Esophagus squamous epithelium (tissue), 5 donors: ENCODE results near the gene CHST11. TPM values are rescaled to one million over a fixed set of nuclear protein-coding genes. Genes with fewer than 3 reads are reported as not detected.

ENCODE experiments used
- DNase-seq: peaks from one replicate; lab custom pipeline; 2025; lab: John Stamatoyannopoulos, UW
- H3K27ac ChIP-seq, 4 donors: fragments of 200-600 bp; sonication (generic); one replicate each; pipeline ENCODE4 v1.5.1; 2016 to 2019; ENCODE audit warnings: mild to moderate bottlenecking in 1 of 4
- H3K27me3 ChIP-seq, 4 donors: fragments of 200-600 bp; sonication (generic); 1 replicate in 3 of 4; 2 replicates in 1 of 4; pipeline versions ENCODE4 v1.5.1 to v1.6.0; 2017 to 2021; ENCODE audit warnings: antibody characterized with exemption in 1 of 4
- H3K36me3 ChIP-seq, 3 donors: fragments of 200-600 bp; sonication (generic); one replicate each; pipeline ENCODE4 v1.5.1; 2016 to 2019
- H3K4me1 ChIP-seq, 3 donors: fragments of 200-600 bp; sonication (generic); one replicate each; pipeline ENCODE4 v1.5.1; 2017 to 2019
- H3K4me3 ChIP-seq, 4 donors: fragments of 200-600 bp; sonication (generic); 1 replicate in 3 of 4; 2 replicates in 1 of 4; pipeline ENCODE4 v1.5.1; 2016 to 2019; ENCODE audit warnings: mild to moderate bottlenecking in 2 of 4, moderate library complexity in 1 of 4
- H3K9me3 ChIP-seq, 3 donors: fragments of 200-600 bp; sonication (generic); one replicate each; pipeline ENCODE4 v1.5.1; 2016 to 2019
- CTCF ChIP-seq, 6 experiments: fragments of 450-650 bp in 4 of 6; fragments of 200-600 bp in 2 of 6; sonication (generic) in 2 of 6; IDR thresholded peaks; one replicate each; pipeline ENCODE4 v1.5.1; 2016 to 2019; ENCODE audit warnings: antibody characterized with exemption in 6 of 6, mild to moderate bottlenecking in 4 of 6, moderate library complexity in 4 of 6
- POLR2A ChIP-seq, 4 donors: fragments of 450-650 bp; IDR thresholded peaks; one replicate each; pipeline ENCODE4 v1.6.1; 2017; ENCODE audit warnings: antibody characterized with exemption in 4 of 4, mild to moderate bottlenecking in 4 of 4, moderate library complexity in 3 of 4
- WGBS, 2 donors: methylation state at CpG; one replicate each; pipeline ENCODE4 v1.1.5; 2018; 5-methylcytosine and 5-hydroxymethylcytosine counted together
- intact Hi-C: fragments of 100-400 bp; cut with DNase I; formaldehyde crosslinking; loops from one replicate; pipeline ENCODE4 v1.15.0; 2022
- total RNA-seq, 4 donors: library from RNA; depleted of rRNA; stranded (reverse); fragments of >200 nt; gene quantifications; one replicate each; pipeline ENCODE4 v1.1.0, GENCODE V29; 2016
- donor health status: DM: yes; HTN: yes; CAD: no.

The CHST11 gene
- total RNA-seq, 4 donors from 2014 or later: 6.3 to 12.6 (median 10.3) TPM

GRCh38 chr12:104502217-104502616, 45.5 kb downstream of the CHST11 start:
- intact Hi-C loops: no loop called here
- DNase-seq: no peak
- H3K4me1 ChIP-seq: peaks cover 0 to 9% (median 4%) of the 10 kb centered on the region in 3 donors
- H3K4me3 ChIP-seq: no peak overlapping the region
- H3K27ac ChIP-seq: no peak overlapping the region
- H3K27me3 ChIP-seq: no peaks in the 10 kb centered on the region
- H3K9me3 ChIP-seq: no peaks in the 10 kb centered on the region
- TF ChIP-seq POLR2A (IDR thresholded peaks at IDR 0.05) (no peak), CTCF (IDR thresholded peaks at IDR 0.05) (no peak)
- H3K36me3 ChIP-seq: no peaks in the 10 kb centered on the region
- WGBS, 2 donors: 94 to 98% methylated on average over 4 to 5 of the region's 5 CpGs

GRCh38 chr12:104502638-104503037, 45.9 kb downstream of the CHST11 start:
- Histone ChIP-seq H3K9me3 (no peaks in the 10 kb centered on the region), H3K27me3 (no peaks in the 10 kb centered on the region), H3K27ac (no peak overlapping the region), H3K4me3 (no peak overlapping the region), H3K4me1 (peaks cover 0 to 9% (median 4%) of the 10 kb centered on the region in 3 donors), H3K36me3 (no peaks in the 10 kb centered on the region)
- TF ChIP-seq CTCF (IDR thresholded peaks at IDR 0.05): no peak
- no peak for TF ChIP-seq POLR2A (IDR thresholded peaks at IDR 0.05)
- intact Hi-C loops: no loop called here
- WGBS, 2 donors: 77 to 79% methylated on average over 6 of the region's 6 CpGs
- no peak for DNase-seq

GRCh38 chr12:104503191-104503590, 46.4 kb downstream of the CHST11 start:
- WGBS, 2 donors: 34 to 64% methylated on average over 4 of the region's 4 CpGs

GRCh38 chr12:104504146-104504545, 47.4 kb downstream of the CHST11 start:
- H3K9me3 ChIP-seq: no peaks in the 10 kb centered on the region
- no peak overlapping the region for H3K4me3 ChIP-seq
- DNase-seq: no peak
- intact Hi-C loops: no loop called here
- peaks cover 0 to 9% (median 4%) of the 10 kb centered on the region in 3 donors for H3K4me1 ChIP-seq
- no peak overlapping the region for H3K27ac ChIP-seq
- no peak for TF ChIP-seq POLR2A (IDR thresholded peaks at IDR 0.05)
- TF ChIP-seq CTCF (IDR thresholded peaks at IDR 0.05): no peak
- H3K27me3 ChIP-seq: no peaks in the 10 kb centered on the region
- WGBS, 2 donors: 96 to 100% methylated on average over 2 to 6 of the region's 9 CpGs
- H3K36me3 ChIP-seq: no peaks in the 10 kb centered on the region

More at GRCh38 chr12:104503191-104503590, 46.4 kb downstream of the CHST11 start:
- Histone ChIP-seq H3K27me3 (no peaks in the 10 kb centered on the region), H3K4me3 (no peak overlapping the region), H3K27ac (no peak overlapping the region), H3K36me3 (no peaks in the 10 kb centered on the region), H3K4me1 (peaks cover 0 to 9% (median 4%) of the 10 kb centered on the region in 3 donors), H3K9me3 (no peaks in the 10 kb centered on the region)
- no peak for DNase-seq
- intact Hi-C loops: no loop called here
- TF ChIP-seq POLR2A (IDR thresholded peaks at IDR 0.05) (no peak), CTCF (IDR thresholded peaks at IDR 0.05) (no peak)

GRCh38 chr12:104505095-104505818, 48.5 kb downstream of the CHST11 start:
- H3K4me1 ChIP-seq: peaks cover 0 to 12% (median 4%) of the 10 kb centered on the region in 3 donors
- 49 to 59% methylated on average over 3 to 4 of the region's 7 CpGs for WGBS, 2 donors
- H3K27me3 ChIP-seq: no peaks in the 10 kb centered on the region
- H3K36me3 ChIP-seq: no peaks in the 10 kb centered on the region
- H3K4me3 ChIP-seq: no peak overlapping the region
- no peak for TF ChIP-seq CTCF (IDR thresholded peaks at IDR 0.05)
- no peak for TF ChIP-seq POLR2A (IDR thresholded peaks at IDR 0.05)
- H3K9me3 ChIP-seq: no peaks in the 10 kb centered on the region
- no peak for DNase-seq
- H3K27ac ChIP-seq: peak overlapping the region in 1 of 4 donors; percentile 7
- intact Hi-C loops: no loop called here
